NCI-H1436 (cell line): ENCODE measurements around the gene MARVELD1.
"Not testable (repeated sequence)": the region's sequence is repeated elsewhere in the genome, so short reads cannot be mapped to it uniquely, and the experiment has no call there.

ENCODE experiments used
- DNase-seq: peaks from one replicate; lab custom pipeline; 2025; lab: John Stamatoyannopoulos, UW

Gene MARVELD1

DNA sequence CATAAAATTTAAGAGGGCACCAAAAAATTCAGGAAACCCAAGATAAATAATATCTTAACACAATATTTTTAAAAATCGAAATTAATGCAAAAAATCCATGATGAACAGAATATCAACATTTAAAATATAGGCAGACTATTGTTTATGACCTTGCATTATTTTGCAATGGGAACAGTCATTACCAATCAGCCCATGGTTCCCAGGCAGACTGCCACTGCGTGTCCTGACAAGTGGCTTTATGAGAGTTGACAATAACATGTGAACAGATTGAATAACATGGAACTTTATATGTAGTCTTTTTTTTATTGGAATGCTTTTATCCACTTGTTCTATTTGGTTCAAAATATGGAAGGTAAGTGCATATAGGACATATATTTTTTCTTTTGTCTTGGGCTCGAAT is 23.4 kb upstream of the MARVELD1 start:
- no peak for DNase-seq

DNA sequence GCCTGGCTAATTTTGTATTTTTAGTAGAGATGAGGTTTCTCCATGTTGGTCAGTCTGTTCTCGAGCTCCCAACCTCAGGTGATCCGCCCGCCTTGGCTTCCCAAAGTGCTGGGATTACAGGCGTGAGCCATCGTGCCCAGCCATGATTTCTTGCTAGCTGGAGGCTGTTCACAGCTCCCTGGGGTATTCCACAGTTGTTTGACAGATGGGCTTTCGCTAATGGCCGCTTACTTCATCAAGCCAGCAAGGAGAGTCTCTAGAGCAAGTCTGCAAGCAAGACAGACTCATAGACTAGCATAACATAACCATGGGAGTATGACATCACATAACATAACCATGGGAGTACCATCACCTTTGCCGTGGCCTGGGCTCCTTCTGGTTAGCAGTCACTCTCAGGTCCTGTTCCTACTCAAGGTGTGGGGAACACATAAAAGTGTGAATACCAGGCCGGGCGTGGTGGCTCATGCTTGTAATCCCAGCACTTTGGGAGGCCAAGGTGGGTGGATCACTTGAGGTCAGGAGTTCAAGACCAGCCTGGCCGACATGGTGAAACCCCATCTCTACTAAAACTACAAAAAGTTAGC is 15.4 kb upstream of the MARVELD1 start:
- DNase-seq, result not testable (repeated sequence)

DNA sequence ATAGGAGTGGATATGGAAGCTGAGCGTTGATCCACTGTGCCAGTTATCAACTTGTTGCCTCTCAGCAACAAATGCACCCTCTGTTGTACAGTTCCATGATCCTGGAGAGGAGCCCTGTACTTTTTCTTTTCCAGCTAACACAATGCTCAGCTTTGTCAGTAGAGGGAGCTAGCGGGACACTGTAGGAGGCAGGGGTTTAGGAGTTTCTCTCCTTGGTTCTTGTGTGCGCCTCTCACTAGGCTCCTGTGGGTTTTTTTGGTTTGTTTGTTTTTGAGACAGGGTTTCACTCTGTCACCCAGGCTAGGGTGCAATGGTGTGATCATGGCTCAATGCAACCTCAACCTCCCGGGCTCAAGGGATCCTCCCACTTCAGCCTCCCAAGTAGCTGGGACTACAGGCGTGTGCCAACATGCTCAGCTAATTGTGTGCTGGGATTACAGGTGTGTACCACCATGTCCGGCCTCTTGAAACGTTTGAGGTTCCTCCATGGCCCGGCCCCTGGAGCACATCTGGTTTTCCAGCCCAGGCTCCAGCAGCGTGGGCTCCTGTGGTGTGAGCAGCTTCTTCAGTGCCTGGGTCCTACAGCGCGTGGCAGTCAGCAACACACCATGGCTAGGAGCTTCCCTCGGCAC is 12.0 kb upstream of the MARVELD1 start:
- DNase-seq, result peak; percentile 73

DNA sequence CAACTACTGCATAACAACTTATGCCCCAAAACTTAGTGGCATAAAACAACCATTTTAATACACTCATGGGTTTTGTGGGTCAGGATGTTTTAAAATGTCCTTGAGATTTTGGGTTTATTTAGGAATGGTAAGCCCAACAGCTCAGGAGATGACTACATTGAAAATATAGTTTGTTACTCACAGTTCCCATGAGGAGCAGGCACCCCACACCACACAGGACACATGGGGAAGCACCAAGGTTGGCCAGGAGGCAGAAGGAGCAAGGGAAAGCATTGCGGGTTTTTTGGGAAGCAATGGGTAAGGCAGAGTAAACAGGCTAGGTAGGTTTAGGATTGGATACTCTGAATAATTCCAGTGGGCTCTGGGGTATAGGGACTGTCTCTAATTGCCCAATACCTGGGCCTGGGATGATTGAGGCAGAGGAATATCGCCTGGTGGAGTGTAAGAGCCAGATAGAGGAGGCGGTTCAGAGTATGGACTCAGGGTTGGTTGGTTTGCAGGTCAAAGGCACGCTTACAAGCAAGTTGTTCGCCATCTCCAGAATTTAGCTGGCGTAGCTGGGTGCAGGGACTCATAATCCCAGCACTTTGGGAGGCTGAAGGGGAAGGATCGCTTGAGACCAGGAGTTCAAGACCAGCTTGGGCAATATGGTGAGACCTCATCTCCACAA is 10.0 kb upstream of the MARVELD1 start:
- no peak for DNase-seq

DNA sequence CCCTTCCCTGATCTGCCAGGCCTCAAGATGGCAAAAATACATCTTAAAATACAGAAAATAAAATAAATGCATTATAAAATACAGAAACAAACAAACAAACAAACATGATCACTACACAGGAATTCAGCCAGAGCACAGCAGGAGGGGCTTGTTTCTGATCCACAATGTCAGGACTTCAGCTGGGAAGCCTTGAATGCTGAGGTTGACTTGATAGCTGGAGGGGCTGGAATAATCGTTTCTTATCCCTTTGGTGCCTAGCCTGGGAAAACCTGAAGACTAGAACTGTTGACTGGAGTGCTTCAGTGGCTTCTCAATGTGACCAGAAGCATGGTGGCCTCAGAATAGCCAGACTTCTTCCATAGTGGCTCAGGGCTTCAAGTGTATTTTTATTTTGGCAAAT is 9.2 kb upstream of the MARVELD1 start:
- no peak for DNase-seq

DNA sequence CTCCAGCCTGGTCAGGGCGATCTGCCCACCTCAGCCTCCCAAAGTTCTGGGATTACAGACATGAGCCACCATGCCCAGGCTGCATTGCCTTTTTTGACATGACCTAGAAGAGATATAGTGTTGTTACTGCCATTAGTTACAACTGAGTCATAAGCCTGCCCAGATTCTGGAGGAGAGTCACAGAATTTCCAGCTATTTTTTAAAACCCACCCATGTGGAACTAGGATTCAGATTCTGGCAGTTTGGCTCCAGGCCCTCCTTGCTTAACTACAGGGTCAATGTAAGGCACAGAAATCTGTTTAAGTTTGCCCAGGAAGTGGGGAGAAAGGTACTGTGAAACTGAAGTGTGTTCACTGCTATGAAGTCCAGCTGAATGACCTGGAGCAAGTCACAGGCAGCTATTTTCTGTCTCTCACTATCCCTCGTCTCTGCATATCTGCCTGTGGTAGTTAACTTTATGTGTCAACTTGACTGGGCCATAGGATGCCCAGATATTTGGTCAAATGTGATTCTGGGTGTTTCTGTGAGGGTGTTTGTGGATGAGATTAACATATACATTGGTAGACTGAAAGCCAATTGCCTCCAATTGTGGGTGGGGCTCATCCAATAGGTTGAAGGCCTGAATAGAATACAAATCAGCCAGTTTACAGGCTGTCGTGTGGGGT is 8.4 kb upstream of the MARVELD1 start:
- DNase-seq, result no peak

DNA sequence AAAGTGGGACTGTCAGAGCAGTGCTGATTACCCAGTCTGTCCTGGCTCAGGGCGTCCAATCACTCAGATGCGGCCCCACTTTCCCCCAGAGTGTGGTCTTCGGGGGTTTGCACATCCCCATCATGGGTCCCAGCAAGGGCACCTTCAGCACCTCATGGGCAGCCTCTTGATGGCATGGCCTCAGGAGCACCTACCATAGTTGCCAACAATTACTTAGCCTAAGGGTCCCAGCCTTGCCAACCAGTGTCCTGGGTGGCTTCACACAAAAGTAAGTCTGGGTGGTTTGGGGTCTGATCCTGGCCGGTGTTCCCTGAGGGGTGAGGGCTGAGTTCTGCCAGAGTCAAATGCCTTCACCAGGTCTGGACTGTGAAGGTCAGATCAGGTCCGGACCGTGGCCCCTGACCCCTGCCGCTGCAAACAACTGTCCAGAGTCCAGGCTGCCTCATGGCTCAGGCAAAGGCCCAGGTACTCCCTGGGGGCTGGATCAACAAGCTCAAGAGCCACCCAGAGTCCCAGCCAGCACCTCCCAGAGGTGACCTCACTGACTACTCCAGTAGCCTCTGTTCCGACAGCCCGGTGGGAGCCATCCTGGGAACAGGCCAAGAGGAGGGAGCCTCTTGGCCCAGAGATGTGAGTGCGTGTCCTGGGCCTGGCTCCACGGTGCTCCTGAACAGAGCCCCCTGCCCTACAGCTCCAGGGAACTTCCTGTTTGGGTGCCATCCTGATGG is 6.2 kb upstream of the MARVELD1 start:
- no peak for DNase-seq

DNA sequence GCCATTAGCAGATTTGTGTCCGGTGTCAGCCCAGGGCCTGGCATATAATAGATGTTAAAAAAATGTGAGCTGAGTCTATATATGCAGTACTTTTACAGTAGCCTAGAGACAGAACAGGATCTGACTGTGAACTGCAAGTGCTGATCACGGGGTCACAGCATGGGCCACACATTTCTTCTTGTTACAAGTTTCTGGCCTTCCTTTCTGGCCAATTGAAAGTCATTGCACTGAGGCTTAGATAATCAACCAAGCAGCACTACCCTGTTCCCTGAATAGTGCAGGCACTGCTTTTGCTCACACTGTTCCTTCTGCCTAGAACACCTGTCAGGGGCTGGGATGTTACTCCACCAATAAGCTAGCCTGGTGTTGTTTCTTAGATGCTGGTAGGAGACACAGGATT is 5.4 kb upstream of the MARVELD1 start:
- no peak for DNase-seq

DNA sequence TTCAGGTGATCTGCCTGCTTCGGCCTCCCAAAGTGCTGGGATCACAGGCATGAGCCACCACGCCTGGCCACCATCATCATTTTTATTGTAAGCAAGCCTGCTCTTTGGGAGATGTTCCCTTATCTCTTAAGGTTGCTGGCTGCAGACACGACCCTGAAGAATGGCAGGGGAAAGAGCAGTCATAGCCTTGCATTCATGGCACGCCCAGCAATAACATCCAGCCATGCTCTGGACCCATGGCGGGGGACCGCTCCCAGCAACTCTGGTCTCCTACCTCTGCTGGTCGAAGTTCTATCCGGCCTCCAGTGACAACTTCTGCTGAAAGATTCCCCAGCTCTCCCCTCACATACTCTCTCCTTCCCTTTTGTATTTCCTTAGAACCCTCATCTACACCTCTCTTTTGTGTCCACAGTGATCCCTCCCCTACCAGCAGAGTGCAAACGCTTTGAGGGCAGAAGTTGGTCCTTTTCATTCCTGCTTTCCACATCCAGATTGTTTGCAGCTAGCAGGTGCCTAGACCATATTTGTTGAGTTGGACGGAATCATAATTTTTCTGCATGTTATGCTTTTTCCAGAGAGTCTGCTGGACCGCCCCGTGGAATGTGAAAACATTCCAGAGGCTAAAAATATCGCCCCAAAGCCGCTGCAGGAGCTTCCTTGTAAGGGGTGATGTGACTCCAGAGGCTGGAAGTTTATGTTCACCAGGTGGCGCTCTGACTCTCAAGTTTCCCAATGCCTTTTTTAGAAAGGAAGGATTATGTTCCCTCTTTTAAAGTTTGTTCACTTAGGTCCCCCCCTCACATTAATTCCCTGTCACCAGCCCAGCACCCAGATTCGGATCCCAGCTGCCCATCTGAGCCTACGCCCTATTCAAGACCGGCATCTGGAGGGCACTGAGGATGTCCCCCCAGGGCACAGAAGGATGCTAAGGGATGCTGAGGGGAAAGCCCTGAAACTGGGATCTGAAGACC is 4.3 kb upstream of the MARVELD1 start:
- peak; percentile 10 for DNase-seq

DNA sequence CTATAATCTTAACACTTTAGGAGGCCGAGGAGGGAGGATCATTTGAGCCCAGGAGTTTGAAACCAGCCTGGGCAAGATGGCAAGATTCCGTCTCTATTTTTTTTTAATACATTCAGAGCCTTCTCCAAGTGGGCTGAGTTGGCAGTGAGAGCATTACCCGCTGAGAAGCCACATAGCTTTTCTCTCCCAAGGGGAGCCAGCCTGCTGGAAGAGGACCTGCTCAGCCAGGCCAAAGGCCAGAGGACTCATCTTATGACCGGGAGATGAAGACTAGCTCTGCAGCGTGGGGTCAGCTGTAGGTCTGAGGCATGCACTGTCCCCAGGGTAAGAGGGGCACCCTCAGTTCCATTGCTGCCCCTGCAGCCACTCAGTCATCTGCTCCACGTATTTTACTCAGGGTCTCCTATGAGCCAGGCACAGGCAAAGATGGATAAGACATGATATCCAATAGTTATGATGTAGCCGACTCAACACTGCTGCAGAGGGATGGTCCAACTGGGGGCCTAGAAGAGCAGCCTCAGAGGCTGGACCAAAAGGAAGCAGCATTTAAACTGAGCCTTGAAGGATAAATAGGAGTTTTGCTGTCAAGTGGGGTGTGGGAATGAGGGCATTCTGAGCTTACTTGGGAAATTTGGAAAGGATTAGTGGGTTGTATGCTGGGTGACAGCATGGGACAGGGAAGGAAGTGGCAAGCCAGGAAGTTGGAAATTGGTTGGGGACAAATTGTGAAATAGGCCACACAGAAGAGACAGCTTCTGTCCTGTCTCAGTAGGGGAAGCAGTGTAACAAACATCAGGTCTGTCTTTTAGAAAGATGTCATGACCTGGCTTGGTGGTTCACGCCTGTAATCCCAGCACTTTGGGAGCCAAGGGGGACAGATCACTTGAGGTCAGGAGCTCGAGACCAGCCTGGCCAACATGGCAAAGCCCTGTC is 1.6 kb upstream of the MARVELD1 start:
- DNase-seq, result no peak

DNA sequence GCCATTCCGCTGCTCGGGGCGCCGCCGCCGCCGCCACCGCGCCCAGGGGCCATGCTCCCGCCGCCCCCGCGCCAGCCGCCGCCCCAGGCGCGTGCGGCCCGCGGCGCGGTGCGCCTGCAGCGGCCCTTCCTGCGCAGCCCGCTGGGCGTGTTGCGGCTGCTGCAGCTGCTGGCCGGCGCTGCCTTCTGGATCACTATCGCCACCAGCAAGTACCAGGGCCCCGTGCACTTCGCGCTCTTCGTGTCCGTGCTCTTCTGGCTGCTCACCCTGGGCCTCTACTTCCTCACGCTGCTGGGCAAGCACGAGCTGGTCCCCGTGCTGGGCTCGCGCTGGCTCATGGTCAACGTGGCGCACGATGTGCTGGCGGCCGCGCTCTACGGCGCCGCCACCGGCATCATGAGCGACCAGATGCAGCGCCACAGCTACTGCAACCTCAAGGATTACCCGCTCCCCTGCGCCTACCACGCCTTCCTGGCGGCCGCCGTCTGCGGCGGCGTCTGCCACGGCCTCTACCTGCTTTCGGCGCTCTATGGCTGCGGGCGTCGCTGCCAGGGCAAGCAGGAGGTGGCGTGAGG is 383 bp downstream of the MARVELD1 start:
- DNase-seq, result peak; percentile 21

DNA sequence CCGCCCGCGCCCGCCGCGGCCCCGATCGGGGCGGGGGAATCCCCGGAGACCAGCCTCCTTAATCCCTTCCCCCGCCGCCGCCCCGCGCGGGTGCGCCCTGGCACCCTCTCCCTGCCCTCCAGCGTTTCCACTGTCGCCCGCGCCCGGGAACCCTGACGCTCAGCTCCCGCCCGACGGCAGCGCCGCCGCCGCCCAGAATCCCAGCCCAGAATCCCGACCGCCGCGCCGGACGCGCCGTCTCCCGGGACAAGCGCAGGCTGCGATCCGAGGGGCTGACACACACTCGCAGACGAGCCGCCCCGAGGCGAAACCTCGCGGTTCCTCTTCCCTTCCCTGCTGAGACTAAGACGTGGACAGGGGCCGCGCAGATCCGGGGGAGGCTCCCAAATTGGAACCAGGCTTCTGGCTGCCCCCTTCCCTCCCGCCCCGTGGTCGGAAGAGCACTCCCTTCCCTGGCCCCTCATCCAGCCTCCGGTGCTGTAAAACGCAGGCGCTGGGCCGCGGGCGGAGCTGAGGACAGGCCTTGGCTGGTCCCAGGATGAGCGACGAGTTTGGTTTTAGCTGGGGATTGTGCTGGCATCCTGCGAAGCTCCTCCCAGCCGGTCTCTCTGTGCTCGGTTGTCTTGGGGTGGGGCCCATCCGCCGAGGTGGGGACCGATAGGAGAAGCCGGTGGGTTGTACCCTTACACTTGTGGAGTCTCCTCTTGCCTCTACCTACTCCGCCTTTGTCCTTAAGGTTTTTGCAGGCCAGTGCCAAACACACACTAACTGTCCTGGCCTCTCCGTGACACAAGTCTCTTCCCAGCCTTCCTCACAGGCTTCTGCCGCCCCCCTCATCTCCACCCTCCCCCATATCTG is 1.1 kb downstream of the MARVELD1 start:
- no peak for DNase-seq

DNA sequence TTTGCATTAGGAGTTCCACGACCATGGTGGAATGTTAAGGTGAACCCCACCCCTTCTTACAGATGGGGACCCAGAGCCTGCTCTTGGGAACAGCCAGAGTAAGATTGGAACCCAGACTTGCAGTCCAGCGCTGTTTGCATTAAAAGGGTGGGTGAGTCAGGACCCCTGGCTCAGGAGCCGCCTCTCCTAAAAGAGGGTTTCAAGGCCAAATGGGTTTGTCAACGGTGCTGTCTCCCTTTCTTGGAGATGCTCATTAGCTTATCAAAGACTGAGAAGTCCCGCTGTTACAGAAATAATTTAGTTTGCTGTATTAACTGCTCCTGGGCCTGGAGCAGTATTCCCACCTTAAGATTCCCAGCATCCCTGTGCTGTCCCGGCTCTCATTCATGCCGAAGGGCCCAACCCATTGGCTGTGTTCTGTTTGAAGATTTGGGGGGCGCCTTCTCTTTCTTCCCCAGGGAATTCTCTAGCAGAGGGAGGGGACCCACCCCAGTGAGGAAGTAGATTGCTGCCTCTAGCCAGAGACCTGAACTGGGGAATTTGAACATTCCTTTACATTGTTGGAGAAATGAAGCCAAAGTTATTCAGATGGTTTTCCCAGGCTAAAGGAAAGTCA is 1.8 kb downstream of the MARVELD1 start:
- no peak for DNase-seq

DNA sequence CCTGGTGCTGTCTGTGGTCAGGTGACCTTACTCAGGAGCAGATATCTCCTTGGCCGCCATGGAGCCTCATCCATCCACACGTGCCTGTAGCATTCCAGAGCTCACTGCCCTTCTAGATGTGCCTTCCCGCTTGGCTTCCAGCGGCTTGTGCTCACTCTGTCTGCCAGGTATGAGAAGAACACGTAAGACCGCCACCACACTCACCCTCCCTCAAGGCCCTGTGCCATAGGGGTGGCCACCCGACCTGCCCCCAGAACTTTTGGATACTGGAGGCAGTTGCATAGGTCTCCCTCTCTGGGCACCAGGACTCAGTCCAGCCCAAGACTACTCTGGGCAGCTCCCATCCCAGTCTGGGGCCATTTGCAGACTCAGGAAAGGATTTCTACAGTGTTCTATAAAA is 4.1 kb downstream of the MARVELD1 start:
- no peak for DNase-seq

DNA sequence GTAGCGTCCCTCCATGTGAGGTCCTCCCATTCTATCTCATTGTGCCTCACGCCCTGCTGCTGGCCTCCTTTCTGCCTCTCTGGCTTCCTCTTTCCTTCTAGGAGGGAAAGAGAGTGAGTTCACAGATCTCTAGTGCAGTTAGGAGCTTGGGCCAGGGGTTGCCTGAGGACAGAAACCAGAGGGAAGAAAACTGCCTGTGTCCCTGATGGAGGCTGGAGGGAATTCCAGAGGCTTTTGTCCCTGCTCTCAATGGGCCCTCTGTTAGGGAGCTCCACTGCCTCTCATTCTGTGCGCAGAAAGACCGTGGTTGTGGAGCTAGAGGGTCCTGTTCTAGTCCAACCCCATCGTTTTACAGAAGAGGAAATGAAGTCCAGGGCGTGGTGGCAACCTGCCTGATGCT is 4.6 kb downstream of the MARVELD1 start:
- no peak for DNase-seq

DNA sequence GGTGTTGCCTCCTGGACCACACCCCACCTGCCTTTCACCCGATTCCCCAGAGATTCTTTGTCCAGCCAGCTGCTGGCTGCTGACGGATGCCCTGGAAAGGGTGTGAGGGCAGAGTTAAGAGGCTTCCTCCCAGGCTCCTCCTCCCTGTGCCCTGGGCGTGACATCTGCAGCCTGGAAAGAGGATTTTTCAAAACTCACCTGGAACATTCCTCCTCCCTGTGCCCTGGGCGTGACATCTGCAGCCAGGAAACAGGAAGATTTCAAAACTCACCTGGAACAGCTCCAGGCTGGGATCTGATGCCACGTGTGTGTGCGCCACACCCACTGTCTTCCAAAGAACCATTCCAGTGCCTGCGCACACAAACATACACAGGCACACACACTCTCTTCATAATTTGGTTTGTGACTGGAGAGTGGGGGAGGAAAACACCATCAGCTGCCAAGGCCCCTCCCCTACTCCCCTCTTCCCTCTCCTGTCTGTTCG is 5.2 kb downstream of the MARVELD1 start:
- DNase-seq, result no peak

DNA sequence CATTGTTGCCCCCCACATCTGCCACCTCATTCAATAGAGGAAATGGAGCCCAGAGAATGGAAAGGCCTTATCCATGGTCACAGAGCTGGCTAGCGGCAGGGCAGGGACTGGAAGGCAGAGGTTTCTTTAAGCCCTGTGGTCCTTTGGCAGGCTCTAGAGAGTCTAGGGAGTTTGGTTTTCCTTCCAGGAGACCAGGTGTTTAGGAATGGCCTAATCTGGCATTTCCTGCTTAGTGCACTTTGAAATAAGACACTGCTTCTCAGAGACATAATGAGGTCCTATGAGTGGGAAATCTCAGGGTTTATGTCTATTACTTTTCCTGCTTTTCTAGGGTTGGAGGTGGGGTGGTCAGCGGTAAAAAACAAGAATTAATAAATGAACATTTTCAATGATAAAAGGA is 6.1 kb downstream of the MARVELD1 start:
- no peak for DNase-seq
